Endodermal cell (in vitro differentiated cells): ENCODE data around the gene GLRX3. TPM values are rescaled to one million over a fixed set of nuclear protein-coding genes. Genes with fewer than 3 reads are reported as not detected.
"Not testable (repeated sequence)": the region's sequence is repeated elsewhere in the genome, so short reads cannot be mapped to it uniquely, and the experiment has no call there.

Experiments
- DNase-seq: peaks from one replicate; pipeline ENCODE4 v3.0.0-alpha.2; 2017
- H3K27ac ChIP-seq: 2 replicates; pipeline ENCODE4 v1.5.1; 2013; ENCODE audit warnings: mild to moderate bottlenecking, low read depth, low read length, moderate library complexity
- H3K27me3 ChIP-seq: 2 replicates; pipeline ENCODE4 v1.6.1; 2013; ENCODE audit warnings: mild to moderate bottlenecking, low read length, moderate library complexity; ENCODE audit not compliant: insufficient read depth, control insufficient read depth, poor library complexity, severe bottlenecking
- H3K36me3 ChIP-seq: 2 replicates; pipeline ENCODE4 v1.7.0; 2013; ENCODE audit warnings: mild to moderate bottlenecking, low read length, moderate library complexity; ENCODE audit not compliant: control insufficient read depth, insufficient read depth
- H3K4me1 ChIP-seq: one replicate; pipeline ENCODE4 v1.7.0; 2013; ENCODE audit warnings: low read length; ENCODE audit not compliant: control insufficient read depth, insufficient read depth
- H3K4me3 ChIP-seq: 2 replicates; pipeline ENCODE4 v1.5.1; 2013; ENCODE audit warnings: mild to moderate bottlenecking, low read length, moderate library complexity
- H3K9ac ChIP-seq: 2 replicates; pipeline ENCODE4 v1.6.1; 2013; ENCODE audit warnings: mild to moderate bottlenecking, low read length, moderate library complexity; ENCODE audit not compliant: poor library complexity, severe bottlenecking; ENCODE audit errors: extremely low read depth
- H3K9me3 ChIP-seq: 2 replicates; pipeline ENCODE4 v1.6.1; 2013; ENCODE audit warnings: mild to moderate bottlenecking, low read length, moderate library complexity; ENCODE audit not compliant: control insufficient read depth
- H3K27ac Mint-ChIP-seq: 2 replicates; pipeline ENCODE4 v1.8.0; 2020; ENCODE audit warnings: mixed read lengths
- H3K27me3 Mint-ChIP-seq: 2 replicates; pipeline ENCODE4 v1.8.0; 2021; ENCODE audit warnings: mild to moderate bottlenecking, mixed read lengths; ENCODE audit not compliant: insufficient read depth
- H3K36me3 Mint-ChIP-seq: 2 replicates; pipeline ENCODE4 v1.8.0; 2020; ENCODE audit warnings: low read depth, mixed read lengths
- H3K4me1 Mint-ChIP-seq: 2 replicates; pipeline ENCODE4 v1.8.0; 2020; ENCODE audit warnings: mixed read lengths
- H3K4me3 Mint-ChIP-seq: 2 replicates; pipeline ENCODE4 v1.8.0; 2020; ENCODE audit warnings: mild to moderate bottlenecking, moderate library complexity, mixed read lengths
- H3K9me3 Mint-ChIP-seq: 2 replicates; pipeline ENCODE4 v1.8.0; 2020; ENCODE audit warnings: mild to moderate bottlenecking, mixed read lengths
- WGBS, 2 experiments: methylation state at CpG; one replicate each; pipeline versions ENCODE4 v1.1.5 to v1.1.7; 2013; ENCODE audit warnings: missing lambda C conversion rate in 2 of 2, mixed read lengths in 1 of 2; ENCODE audit not compliant: insufficient coverage in 1 of 2, insufficient read length in 1 of 2; 5-methylcytosine and 5-hydroxymethylcytosine counted together
- total RNA-seq, 2 donors: library from RNA; stranded (reverse); fragmentation: NEBNext Ultra II Directional in 1 of 2; extraction: Animal tissue kit (Norgen Biotek cat#: 25700) in 1 of 2; gene quantifications; 2 replicates in 1 of 2; 3 replicates in 1 of 2; pipeline ENCODE4 v1.2.1, GENCODE V29; 2021
- TF ChIP-seq, protein P1 (sequence below): fragments of 200-600 bp; sonication (generic); conservative IDR thresholded peaks from 2 replicates; pipeline ENCODE4 v1.5.0; 2021; ENCODE audit warnings: antibody characterized with exemption, mild to moderate bottlenecking

The GLRX3 gene
- total RNA-seq, 2 donors from 2014 or later = 119 to 123 TPM

DNA sequence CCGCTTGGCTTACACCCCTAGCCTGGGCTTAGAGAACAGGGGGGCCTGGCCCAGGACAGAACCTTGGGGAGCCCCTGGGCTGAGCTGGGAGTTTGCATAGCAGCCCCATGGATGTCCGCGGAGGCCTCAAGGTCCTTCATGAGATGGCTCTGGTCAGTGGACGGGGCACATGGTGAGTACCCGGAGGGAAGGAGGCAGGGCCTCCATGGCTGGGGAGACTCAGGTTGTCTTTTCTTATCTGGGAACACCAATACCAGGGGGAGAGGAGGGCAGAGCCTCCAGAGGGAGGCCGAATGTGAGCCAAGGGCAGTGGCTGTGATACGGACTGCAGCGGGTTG is 64.8 kb downstream of the GLRX3 start:
- Mint-ChIP-seq H3K4me3 (no peak overlapping the region), H3K36me3 (no peaks in the 10 kb centered on the region), H3K9me3 (no peaks in the 10 kb centered on the region), H3K27me3 (peaks cover 3% of the 10 kb centered on the region), H3K27ac (peak overlapping the region; percentile 35), H3K4me1 (no peaks in the 10 kb centered on the region)
- no peaks in the 10 kb centered on the region for H3K36me3 ChIP-seq
- no peaks in the 10 kb centered on the region for H3K4me1 ChIP-seq
- DNase-seq = no peak
- TF ChIP-seq, protein P1, sequence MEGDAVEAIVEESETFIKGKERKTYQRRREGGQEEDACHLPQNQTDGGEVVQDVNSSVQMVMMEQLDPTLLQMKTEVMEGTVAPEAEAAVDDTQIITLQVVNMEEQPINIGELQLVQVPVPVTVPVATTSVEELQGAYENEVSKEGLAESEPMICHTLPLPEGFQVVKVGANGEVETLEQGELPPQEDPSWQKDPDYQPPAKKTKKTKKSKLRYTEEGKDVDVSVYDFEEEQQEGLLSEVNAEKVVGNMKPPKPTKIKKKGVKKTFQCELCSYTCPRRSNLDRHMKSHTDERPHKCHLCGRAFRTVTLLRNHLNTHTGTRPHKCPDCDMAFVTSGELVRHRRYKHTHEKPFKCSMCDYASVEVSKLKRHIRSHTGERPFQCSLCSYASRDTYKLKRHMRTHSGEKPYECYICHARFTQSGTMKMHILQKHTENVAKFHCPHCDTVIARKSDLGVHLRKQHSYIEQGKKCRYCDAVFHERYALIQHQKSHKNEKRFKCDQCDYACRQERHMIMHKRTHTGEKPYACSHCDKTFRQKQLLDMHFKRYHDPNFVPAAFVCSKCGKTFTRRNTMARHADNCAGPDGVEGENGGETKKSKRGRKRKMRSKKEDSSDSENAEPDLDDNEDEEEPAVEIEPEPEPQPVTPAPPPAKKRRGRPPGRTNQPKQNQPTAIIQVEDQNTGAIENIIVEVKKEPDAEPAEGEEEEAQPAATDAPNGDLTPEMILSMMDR = no peak
- no peaks in the 10 kb centered on the region for H3K27me3 ChIP-seq
- no peak overlapping the region for H3K27ac ChIP-seq
- no peaks in the 10 kb centered on the region for H3K9me3 ChIP-seq
- H3K4me3 ChIP-seq = no peak overlapping the region
- whole genome bisulfite sequencing, 2 experiments = 92 to 93% methylated on average over 4 to 8 of the region's 8 CpGs
- no peak overlapping the region for H3K9ac ChIP-seq

DNA sequence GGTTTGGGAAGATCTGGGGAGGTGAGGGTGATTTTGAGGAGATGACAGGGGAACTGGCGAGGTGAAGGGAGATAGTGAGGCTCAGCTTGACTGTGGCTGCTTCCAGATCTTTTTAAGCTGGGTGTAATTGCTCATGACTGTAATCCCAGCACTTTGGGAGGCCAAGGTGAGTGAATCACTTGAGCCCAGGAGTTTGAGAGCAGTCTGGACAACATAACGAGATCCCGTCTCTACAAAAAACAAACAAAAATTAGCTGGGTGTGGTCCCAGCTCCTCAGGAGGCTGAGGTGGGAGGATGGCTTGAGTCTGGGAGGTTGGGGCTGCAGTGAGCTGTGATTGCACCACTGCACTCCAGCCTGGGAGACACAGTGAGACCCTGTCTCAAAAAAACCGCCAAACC is 66.0 kb downstream of the GLRX3 start:
- H3K9me3 ChIP-seq, H3K9ac ChIP-seq, H3K4me1 ChIP-seq, H3K27me3 Mint-ChIP-seq, H3K4me3 ChIP-seq, H3K36me3 Mint-ChIP-seq, DNase-seq, H3K27me3 ChIP-seq, H3K9me3 Mint-ChIP-seq, H3K27ac Mint-ChIP-seq, H3K36me3 ChIP-seq, H3K4me1 Mint-ChIP-seq, H3K27ac ChIP-seq, H3K4me3 Mint-ChIP-seq: not testable (repeated sequence)
- WGBS, 2 experiments = 78 to 94% methylated on average over 2 to 4 of the region's 4 CpGs

DNA sequence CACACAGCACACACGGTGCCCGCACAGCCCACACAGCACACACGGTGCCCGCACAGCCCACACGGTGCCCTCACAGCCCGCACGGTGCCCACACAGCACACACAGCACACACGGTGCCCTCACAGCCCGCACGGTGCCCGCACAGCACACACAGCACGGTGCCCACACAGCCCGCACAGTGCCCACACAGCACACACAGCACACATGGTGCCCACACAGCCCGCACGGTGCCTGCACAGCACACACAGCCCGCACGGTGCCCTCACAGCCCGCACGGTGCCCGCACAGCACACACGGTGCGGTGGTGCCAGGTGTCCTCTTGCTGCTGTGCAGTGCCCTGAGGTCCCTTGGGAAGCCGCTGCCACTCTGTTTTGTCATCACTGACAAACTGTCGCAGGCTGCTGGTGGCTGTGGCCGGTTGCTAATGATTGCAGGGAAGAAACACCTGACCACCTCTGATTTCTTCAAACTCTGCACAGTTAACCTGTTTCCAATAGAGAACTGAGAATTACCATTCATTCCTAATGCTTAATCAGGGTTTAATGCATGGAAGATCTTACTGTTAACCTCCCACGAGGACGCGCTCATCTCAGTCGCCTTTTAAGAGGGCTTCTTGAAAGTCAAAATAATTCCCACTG is 66.9 kb downstream of the GLRX3 start:
- H3K27me3 Mint-ChIP-seq = peaks cover 3% of the 10 kb centered on the region
- Histone ChIP-seq H3K27ac (no peak overlapping the region), H3K4me3 (no peak overlapping the region), H3K4me1 (no peaks in the 10 kb centered on the region), H3K36me3 (no peaks in the 10 kb centered on the region), H3K9ac (no peak overlapping the region), H3K27me3 (no peaks in the 10 kb centered on the region), H3K9me3 (no peaks in the 10 kb centered on the region)
- H3K4me1 Mint-ChIP-seq = no peaks in the 10 kb centered on the region
- TF ChIP-seq, protein P1 = no peak
- H3K27ac Mint-ChIP-seq = no peak overlapping the region
- H3K36me3 Mint-ChIP-seq = no peaks in the 10 kb centered on the region
- no peak overlapping the region for H3K4me3 Mint-ChIP-seq
- 93% methylated on average over 6 to 28 of the region's 29 CpGs for WGBS, 2 experiments
- no peaks in the 10 kb centered on the region for H3K9me3 Mint-ChIP-seq
- DNase-seq = no peak

DNA sequence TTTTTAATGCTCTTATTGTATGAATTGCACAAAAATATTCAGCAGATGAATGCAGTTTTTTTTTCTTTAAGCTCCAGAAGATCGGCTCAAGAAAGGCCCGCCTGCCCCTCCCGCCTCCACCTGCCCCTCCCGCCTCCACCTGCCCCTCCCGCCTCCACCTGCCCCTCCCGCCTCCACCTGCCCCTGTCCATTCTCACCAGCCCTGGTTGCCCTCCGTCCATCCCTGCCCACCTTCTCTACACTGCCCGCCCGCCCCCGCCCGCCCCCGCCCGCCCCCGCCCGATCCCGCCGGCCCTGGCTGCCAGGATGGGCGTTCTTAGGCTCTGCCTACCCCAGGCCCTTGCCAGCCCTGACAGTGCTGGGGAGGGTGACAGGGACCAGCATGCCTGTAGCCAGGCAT is 67.4 kb downstream of the GLRX3 start:
- Histone ChIP-seq H3K4me3 (no peak overlapping the region), H3K36me3 (no peaks in the 10 kb centered on the region), H3K27ac (no peak overlapping the region), H3K9ac (no peak overlapping the region), H3K4me1 (no peaks in the 10 kb centered on the region), H3K9me3 (no peaks in the 10 kb centered on the region), H3K27me3 (no peaks in the 10 kb centered on the region)
- TF ChIP-seq, protein P1 = no peak
- Mint-ChIP-seq H3K9me3 (no peaks in the 10 kb centered on the region), H3K27ac (no peak overlapping the region), H3K36me3 (no peaks in the 10 kb centered on the region), H3K4me1 (no peaks in the 10 kb centered on the region), H3K27me3 (peaks cover 3% of the 10 kb centered on the region), H3K4me3 (no peak overlapping the region)
- no peak for DNase-seq
- WGBS, 2 experiments = 89 to 100% methylated on average over 1 to 12 of the region's 18 CpGs
